ENCODE results near the gene SNRPA.
A peak's percentile ranks its signal among the peaks of the same experiment; 100 is the strongest.

- TF ChIP-seq POLR2A (IDR thresholded peaks at IDR 0.05; ENCODE audit: low read depth, low read length) (peak; percentile 56), POLR2AphosphoS5 (IDR thresholded peaks at IDR 0.05; ENCODE audit: low read depth, low read length) (no peak)
Observed at GRCh38 chr19:40797963-40798682, 47.1 kb downstream of the SNRPA start.
